Stimulated activated CD4-positive, alpha-beta T cell treated with anti-CD3 and anti-CD28 coated beads, Interleukin-1b, Interleukin-23, amount 100 ng/mL, for 4 hours (primary cell): ENCODE results near the gene TRDN.

Experiments used
- DNase-seq, 2 donors: peaks; one replicate each; pipeline ENCODE4 v3.0.0-alpha.2; 2020; ENCODE audit warnings: low read depth in 2 of 2

The TRDN gene

DNA sequence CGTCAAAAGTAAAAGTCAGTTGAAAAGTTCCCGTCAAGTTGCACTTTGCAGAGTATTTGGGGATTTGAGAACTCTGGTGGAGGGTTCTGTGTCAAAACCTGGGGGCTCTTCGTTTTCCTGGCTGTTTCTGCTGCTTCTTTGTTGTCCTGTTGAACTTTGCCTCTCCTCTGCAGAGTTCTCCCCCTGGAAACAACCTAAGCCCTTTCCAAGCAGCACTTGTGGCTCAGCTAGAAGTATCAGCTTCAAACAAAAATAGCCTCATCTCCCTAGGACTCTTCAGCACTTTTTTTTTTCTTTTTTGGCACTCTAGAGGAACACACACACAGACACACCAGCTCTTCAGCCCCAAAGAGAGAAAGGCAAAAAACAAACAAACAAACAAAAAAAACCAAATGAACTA is at the start of gene TRDN:
Gene TRDN, minus strand, starts transcription at position 169 of the 400 bp plus-strand sequence. CDS start 175 bp downstream, outside the sequence.
- DNase-seq: no peak

GRCh38 chr6:123681957-123682462 is 45.3 kb upstream of the TRDN start:
- no peak for DNase-seq

DNA sequence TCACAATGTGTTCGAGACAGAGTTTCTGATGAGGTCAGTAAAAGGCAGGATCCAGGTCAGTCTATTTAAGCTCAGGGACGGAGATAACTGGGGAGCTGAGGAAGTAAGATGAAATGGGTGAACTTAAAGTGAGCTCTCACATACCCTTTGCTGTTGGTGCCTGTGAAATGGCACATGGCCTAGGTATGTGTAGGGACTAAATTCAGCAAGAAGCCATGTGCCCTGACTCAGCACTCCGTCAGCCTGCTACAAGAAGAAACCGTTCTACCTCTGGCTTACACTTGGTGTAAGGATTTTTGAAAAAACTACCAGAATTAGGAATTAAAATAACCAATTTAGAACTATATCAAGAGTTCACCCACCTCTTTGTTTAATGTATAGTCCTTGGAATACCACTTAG is 41.1 kb upstream of the TRDN start:
- no peak for DNase-seq

GRCh38 chr6:123676793-123677192 is 40.0 kb upstream of the TRDN start:
- DNase-seq: no peak

DNA sequence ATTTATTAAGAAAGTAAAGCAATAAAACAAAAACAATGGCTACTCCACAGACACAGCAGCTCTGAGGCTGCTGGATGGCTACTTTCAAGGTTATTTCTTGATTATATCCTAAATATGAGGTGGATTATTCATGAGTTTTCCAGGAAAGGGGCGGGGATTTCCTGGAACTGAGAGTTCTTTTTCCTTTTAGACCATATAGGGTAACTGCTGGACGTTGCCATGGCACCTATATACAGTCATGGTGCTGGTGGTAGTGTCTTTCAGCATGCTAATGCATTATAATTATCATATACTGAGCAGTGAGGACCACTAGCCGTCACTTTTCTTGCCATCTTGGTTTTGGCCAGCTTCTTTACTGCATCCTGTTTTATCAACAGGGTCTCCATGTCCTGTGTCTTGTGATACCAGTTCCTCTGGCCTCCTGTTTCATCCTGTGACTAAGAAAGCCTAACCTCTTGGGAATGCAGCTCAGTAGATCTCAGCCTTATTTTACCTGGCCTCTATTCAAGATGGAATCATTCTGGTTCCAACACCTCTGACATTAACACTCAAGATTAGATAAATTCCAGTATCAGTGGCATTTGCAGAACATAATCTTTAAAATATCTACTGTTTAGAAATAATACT is 32.3 kb upstream of the TRDN start:
- no peak for DNase-seq

- DNase-seq: no peak
Observed at GRCh38 chr6:123668063-123668462, 31.3 kb upstream of the TRDN start.

GRCh38 chr6:123663436-123663835 is 26.7 kb upstream of the TRDN start:
- DNase-seq: no peak

DNA sequence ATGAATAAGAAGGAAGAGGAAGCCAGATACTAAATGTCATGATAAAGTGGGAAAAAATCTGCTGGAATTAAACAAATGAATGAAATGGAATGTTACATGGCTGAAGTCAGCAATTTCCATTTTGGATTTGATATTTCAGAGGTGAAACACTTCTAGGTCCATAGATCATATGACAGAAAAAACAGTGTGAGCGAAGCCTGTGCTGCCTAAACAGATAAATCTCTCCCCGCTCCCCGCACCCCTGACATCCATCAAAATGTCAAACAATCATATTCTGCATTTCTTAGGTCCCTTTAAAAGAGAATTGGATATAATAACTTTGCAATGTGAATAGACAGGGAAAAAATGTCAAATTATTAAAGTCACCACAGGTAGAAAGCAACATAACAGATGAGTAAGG is 26.0 kb upstream of the TRDN start:
- no peak for DNase-seq

DNA sequence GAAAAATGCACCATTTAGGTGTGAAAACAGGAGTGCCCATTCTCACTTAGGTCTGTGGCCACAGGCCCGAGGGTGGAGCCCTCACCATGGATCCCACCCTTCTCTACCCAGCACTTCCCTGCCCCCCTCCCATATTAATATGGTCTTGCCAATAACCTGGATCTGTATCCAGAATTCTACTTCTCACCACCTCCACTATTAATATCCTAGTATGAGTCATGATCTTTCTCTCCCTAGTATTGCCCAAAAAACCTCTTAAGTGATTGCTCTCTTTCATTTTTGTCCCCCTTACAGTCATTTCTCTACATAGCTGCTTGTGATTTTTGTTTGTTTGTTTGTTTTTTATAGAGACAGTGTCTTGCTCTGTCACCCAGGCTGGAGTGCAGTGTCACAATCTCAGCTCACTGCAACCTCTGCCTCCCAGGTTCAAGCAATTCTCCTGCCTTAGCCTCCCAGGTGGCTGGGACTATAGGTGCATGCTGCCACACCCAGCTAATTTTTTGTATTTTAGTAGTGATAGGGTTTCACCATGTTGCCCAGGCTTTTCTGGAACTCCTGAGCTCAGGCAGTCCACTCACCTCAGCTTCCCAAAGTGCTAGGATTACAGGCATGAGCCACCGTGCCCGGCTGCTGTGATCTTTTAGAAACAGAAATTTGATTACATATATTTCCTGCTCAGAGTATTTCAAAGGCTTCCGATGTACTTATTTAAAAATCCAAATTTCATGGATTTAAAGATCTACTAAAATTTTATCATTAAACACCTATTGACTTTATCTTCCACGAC is 24.5 kb upstream of the TRDN start:
- DNase-seq: no peak

GRCh38 chr6:123659960-123660748 is 23.4 kb upstream of the TRDN start:
- no peak for DNase-seq

DNA sequence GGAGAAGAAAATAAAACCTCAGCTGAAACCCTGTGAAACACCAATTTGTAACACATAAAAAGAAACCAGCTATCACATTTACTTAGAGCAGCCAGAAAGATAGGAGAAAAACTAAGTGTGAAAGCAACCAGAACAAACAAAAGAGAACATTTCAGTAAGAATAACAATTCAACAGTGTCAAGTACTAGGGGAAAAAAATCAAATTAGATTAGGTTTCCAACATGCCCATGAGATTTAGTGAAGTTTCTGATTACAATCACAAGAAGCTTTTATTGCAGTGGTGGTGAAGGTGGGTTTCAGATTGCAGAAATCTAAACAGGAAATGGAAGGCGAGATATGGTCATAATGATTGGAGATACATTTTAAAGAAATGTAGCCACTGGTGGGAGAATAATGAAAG is 22.1 kb upstream of the TRDN start:
- no peak for DNase-seq

DNA sequence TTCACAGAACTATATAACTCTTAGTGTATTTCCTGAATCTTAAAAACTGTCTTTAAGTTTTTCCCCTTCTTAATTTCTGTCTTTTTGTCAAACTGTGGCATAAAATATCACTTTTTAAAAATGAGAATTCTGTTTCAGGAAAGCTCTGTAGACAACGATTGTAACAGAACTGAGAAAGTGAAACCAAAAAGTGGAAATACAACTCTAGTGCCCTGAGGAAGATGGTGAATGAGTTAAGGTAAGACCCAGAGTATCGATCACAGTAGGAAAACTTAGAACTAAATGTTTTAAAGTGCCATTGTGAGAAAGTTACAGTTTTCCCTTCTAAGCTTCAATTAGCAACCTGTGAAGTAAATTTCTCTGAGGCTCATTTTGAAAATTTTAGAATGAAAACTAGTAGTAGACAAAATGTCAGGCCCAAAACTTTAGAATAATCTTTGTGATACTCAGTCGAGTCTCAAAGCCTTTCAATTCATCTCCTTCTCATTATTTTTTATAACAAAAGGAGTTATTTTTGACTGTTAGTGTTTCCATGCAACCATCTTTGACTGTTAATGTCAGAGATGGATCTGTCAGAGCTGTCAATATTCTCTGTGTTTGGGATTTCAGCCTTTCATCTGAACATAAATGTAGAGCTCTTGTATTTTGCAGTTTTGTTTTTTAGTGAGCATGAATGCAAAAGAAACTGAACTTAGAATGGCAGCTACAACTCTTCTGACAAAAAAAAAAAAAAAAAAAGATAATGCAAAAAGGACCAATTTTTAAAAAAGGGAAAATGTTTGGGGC is 19.0 kb upstream of the TRDN start:
- no peak for DNase-seq

DNA sequence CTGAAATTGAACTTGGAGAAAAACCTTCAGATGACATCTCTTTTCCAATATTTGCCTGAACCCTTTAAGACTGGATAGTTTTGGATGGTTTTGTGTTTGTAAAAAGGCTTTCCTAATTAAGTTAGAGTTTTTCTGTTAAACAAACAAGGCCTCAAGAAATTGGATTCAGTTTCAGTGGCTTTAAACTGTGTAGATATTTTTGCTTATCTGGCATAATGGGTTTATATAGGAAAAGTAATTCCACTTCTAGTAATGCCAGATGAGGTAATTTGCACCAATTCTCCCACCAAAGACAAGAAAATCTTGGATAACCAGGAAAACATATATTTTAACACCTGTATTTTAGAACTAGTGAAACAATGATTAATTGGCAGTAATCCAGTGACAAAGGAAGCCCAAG is 12.0 kb upstream of the TRDN start:
- DNase-seq: no peak

DNA sequence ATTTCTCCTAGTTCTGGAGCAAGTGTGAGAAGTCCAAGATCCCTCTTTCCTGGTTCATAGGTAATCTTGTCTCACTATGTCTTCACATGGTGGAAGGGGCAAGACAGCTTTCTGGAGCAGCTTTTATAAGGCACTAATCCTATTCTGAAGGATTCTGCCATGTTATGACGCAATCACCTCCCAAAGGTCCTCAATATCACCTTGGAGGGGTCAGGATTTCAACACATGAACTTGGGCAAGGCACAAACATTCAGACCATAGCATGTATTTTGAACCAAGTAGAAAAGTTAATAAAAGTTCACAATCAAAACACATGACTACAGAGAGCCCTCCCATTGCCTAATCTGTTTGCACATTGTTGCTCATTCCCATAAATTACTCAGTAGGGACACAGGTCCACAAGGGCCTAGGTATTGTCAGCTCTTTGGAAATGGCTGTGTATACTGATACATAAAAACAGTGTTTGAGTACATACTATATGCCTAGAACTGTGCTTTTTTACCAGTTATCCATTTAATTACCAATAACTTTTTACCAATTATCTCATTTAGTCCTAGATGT is 11.3 kb upstream of the TRDN start:
- DNase-seq: no peak

DNA sequence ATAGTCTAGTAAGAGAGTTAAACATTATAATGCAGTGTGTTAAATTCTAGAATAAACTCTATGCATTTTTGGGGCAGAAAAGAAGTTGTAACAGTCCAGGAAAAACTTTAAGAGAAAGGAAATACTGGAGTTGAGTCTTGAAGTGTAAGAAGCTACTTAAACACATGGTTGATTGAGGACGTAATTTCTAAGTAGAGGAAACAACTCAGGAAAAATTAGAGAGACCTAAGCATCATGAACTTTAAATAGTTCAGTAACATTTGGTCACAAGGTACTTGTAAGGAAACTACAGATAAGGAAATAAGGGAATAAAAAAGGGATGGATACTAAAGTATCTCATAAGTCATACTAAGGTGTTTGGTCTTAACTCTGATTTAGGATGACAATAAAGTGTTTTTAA is 4.7 kb upstream of the TRDN start:
- DNase-seq: no peak

GRCh38 chr6:123640567-123641187 is 3.9 kb upstream of the TRDN start:
- no peak for DNase-seq

DNA sequence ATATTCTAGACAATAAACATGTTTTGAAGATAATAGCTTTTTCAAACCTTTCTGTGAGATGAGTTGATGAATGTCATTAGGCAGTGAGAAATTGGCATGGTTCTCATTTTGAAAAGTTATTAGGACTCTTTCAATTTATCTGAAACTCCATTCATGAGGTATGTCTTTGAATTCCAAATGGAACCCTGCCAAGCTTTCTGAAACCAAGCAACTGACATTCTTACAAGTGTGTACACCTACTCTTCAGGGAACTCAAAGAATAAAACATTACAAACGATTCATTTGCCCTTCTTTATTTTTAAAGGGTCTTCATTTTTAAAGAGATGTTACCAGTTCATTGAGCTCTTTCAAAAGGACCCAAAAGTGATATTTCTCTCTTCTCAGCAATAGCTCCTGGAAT is 2.1 kb upstream of the TRDN start:
- DNase-seq: no peak

GRCh38 chr6:123636282-123636681 is 468 bp downstream of the TRDN start:
- no peak for DNase-seq

DNA sequence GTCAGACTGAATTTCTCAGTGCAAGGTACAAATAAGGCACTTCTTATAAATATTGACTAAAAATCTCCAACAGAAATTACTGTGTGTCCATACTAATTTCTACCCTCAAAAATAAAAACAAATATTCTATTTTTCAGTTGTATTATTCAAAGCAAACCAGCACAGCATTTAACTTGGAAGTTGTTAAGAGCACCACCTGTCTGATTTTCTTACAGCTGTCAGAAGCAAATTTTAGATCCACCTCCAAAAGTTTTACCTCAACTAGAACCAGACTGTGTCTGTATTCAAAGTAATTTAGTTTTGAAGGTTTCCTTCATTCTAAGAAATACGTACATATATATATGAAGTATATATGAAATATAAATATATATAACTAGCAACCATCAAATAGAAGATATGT is 1.2 kb downstream of the TRDN start:
- no peak for DNase-seq

GRCh38 chr6:123635144-123635543 is 1.6 kb downstream of the TRDN start:
- no peak for DNase-seq

GRCh38 chr6:123632641-123633040 is 4.1 kb downstream of the TRDN start:
- DNase-seq: no peak
